ENCODE data around the gene CCL16.

GRCh38 chr17:35978346-35978745, 3.0 kb downstream of the CCL16 start:
- TF ChIP-seq CTCF (conservative IDR thresholded peaks at IDR 0.05; ENCODE audit: low read length) (no peak), EZH2phosphoT487 (IDR thresholded peaks at IDR 0.05; ENCODE audit: borderline replicate concordance, low read depth, low read length) (no peak)
